ENCODE measurements around the gene SDHAF4. TPM values are rescaled to one million over a fixed set of nuclear protein-coding genes. Genes with fewer than 3 reads are reported as not detected.

The SDHAF4 gene
- total and polyA plus RNA-seq, 8 donors = 3.2 to 16.3 (median 8.2) TPM; not detected in 1

GRCh38 chr6:70575899-70576495 lies 9.3 kb downstream of the SDHAF4 start:
- Histone ChIP-seq H3K27ac (no peak overlapping the region), H3K36me3 (peaks cover 5 to 19% (median 15%) of the 10 kb centered on the region in 4 donors), H3K9me3 (no peaks in the 10 kb centered on the region), H3K4me1 (peaks cover 0 to 4% (median 0%) of the 10 kb centered on the region in 4 donors), H3K27me3 (no peaks in the 10 kb centered on the region), H3K4me3 (no peak overlapping the region)
- WGBS, 5 donors = 36 to 58% (median 46%) methylated on average over 7 of the region's 7 CpGs
- intact Hi-C loops (cut with DNase I; ENCODE audit: low total_unique reads) = no loop called here
- TF ChIP-seq POLR2A (IDR thresholded peaks at IDR 0.05) (no peak), CTCF (IDR thresholded peaks at IDR 0.05) (no peak), EP300 (IDR thresholded peaks at IDR 0.05) (no peak), POLR2AphosphoS5 (IDR thresholded peaks at IDR 0.05) (no peak)
- DNase-seq = peak in 1 of 2 donors; percentile 6

GRCh38 chr6:70586114-70586513 lies 19.4 kb downstream of the SDHAF4 start:
- Histone ChIP-seq H3K4me3 (no peak overlapping the region), H3K4me1 (no peaks in the 10 kb centered on the region), H3K27me3 (no peaks in the 10 kb centered on the region), H3K9me3 (no peaks in the 10 kb centered on the region), H3K36me3 (peaks cover 14 to 86% (median 61%) of the 10 kb centered on the region in 4 donors), H3K27ac (no peak overlapping the region)
- WGBS, 5 donors = 63 to 88% (median 68%) methylated on average over 1 of the region's 1 CpG
- TF ChIP-seq EP300 (IDR thresholded peaks at IDR 0.05) (no peak), CTCF (IDR thresholded peaks at IDR 0.05) (no peak), POLR2A (IDR thresholded peaks at IDR 0.05) (no peak), POLR2AphosphoS5 (IDR thresholded peaks at IDR 0.05) (no peak)
- DNase-seq = no peak
- intact Hi-C loops (cut with DNase I; ENCODE audit: low total_unique reads) = no loop called here

GRCh38 chr6:70590400-70590799 lies 23.7 kb downstream of the SDHAF4 start:
- Histone ChIP-seq H3K4me1 (no peaks in the 10 kb centered on the region), H3K4me3 (no peak overlapping the region), H3K9me3 (no peaks in the 10 kb centered on the region), H3K27ac (no peak overlapping the region), H3K36me3 (peaks cover 0 to 43% (median 19%) of the 10 kb centered on the region in 4 donors), H3K27me3 (no peaks in the 10 kb centered on the region)
- DNase-seq = no peak
- no peak for TF ChIP-seq POLR2AphosphoS5 (IDR thresholded peaks at IDR 0.05)
- no peak for TF ChIP-seq CTCF (IDR thresholded peaks at IDR 0.05)
- TF ChIP-seq POLR2A (IDR thresholded peaks at IDR 0.05) = no peak
- TF ChIP-seq EP300 (IDR thresholded peaks at IDR 0.05) = no peak
- intact Hi-C loops (cut with DNase I; ENCODE audit: low total_unique reads) = no loop called here

GRCh38 chr6:70592391-70593117 lies 25.8 kb downstream of the SDHAF4 start:
- no peaks in the 10 kb centered on the region for H3K9me3 ChIP-seq
- no peak overlapping the region for H3K4me3 ChIP-seq
- H3K27ac ChIP-seq = no peak overlapping the region
- H3K36me3 ChIP-seq = peaks cover 0 to 30% (median 15%) of the 10 kb centered on the region in 4 donors
- no peaks in the 10 kb centered on the region for H3K4me1 ChIP-seq
- DNase-seq = no peak
- no peak for TF ChIP-seq POLR2AphosphoS5 (IDR thresholded peaks at IDR 0.05)
- TF ChIP-seq CTCF (IDR thresholded peaks at IDR 0.05) = no peak
- no peak for TF ChIP-seq POLR2A (IDR thresholded peaks at IDR 0.05)
- no peak for TF ChIP-seq EP300 (IDR thresholded peaks at IDR 0.05)
- WGBS, 5 donors = 67 to 87% (median 81%) methylated on average over 4 to 5 of the region's 5 CpGs
- H3K27me3 ChIP-seq = no peaks in the 10 kb centered on the region
- intact Hi-C loops (cut with DNase I; ENCODE audit: low total_unique reads) = no loop called here

Measured in stomach (tissue), 9 donors.